ENCODE data around the gene SEC22B.
"Not testable (repeated sequence)": the region's sequence is repeated elsewhere in the genome, so short reads cannot be mapped to it uniquely, and the experiment has no call there.

SEC22B gene

GRCh38 chr1:120176092-120176855 is at the start of gene SEC22B:
Gene SEC22B (minus strand): TSS chr1:120176520. CDS start chr1:120176381, 139 bp downstream.
- peak; percentile 82 for DNase-seq (ENCODE audit: low spot score)
- CTCF ChIA-PET = no interaction called here
- POLR2A ChIA-PET (ENCODE audit: low non-redundant PET) = no interaction called here
- H3K27ac ChIP-seq = peak within 1 kb of the TSS; percentile 92
- TF ChIP-seq CTCF (conservative IDR thresholded peaks at IDR 0.05; ENCODE audit: low read depth) = no peak

GRCh38 chr1:120217933-120218332 is 41.6 kb upstream of the SEC22B start:
- CTCF ChIA-PET; DNase-seq (ENCODE audit: low spot score); POLR2A ChIA-PET (ENCODE audit: low non-redundant PET); H3K27ac ChIP-seq: not testable (repeated sequence)

DNA sequence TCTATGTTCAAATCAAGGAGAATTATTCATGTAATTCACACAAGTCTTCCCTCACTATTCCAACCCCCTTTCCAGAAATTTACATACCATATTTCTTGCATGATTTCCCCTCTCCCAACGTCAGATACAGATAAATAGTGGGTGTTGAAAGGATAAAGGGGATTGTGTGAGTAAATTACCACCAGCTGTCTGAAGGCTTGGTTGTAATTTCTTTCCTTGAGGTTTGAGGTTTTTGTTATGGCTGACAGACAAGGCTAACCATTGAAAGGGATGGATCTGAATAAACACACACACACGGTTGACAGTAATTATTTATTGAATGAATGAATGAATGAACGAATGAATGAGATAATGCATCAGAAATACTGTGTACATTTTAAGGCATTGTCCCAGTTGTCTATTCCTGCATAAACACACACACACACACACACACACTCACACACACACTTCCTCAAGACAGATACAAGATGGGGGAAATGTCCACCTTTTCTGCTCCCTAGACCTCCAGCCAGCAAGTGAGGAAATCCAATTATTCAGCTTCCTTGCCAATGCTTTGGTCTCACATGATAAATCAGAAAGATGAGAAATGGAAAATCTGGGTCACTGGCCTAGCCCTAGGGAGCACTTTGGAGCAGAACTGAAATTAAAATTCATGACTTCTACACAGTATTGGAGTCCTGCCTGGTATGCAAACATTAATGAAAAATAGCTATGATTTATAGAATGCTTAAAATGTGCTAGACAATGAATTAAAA is 41.0 kb upstream of the SEC22B start:
- H3K27ac ChIP-seq; DNase-seq (ENCODE audit: low spot score): not testable (repeated sequence)

DNA sequence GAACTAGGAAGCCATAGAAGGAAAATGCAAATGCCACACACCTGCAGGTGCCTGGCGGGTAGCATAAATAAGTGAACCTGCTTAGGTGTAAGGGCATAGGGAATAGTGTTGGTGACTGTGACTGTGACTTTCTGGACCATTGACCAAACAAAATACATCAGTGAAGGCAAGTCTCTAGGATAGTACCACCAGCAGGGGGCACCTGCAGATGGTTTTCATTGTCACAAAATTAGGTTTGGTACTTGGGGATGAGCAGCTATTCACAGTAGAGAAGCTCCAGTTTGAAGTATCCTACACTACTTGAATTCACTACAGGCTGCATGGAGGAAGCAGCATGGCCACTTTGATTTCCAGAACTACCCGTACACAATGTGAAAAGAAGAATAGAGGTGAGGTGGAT is 37.3 kb upstream of the SEC22B start:
- H3K27ac ChIP-seq; DNase-seq (ENCODE audit: low spot score); POLR2A ChIA-PET (ENCODE audit: low non-redundant PET); CTCF ChIA-PET: not testable (repeated sequence)

More for the DNA sequence above, 41.0 kb upstream of the SEC22B start:
- POLR2A ChIA-PET (ENCODE audit: low non-redundant PET); CTCF ChIA-PET: not testable (repeated sequence)

DNA sequence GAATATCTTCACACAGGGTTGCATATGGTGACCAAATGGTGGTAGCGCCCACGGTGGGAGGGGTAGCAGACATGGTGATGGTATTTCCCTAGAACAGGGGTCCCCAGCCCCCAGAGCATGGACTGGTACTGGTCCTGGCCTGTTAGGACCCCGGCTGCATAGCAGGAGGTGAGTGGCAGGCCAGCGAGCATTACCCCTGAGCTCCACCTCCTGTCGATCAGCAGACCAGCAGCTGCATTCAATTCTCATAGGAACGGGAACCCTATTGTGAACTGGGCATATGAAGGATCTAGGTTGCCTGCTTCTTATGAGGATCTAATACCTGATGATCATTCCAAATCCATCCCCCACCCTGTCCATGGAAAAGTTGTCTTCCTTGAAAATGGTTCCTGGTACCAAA is 34.4 kb upstream of the SEC22B start:
- H3K27ac ChIP-seq; DNase-seq (ENCODE audit: low spot score); CTCF ChIA-PET; POLR2A ChIA-PET (ENCODE audit: low non-redundant PET): not testable (repeated sequence)

DNA sequence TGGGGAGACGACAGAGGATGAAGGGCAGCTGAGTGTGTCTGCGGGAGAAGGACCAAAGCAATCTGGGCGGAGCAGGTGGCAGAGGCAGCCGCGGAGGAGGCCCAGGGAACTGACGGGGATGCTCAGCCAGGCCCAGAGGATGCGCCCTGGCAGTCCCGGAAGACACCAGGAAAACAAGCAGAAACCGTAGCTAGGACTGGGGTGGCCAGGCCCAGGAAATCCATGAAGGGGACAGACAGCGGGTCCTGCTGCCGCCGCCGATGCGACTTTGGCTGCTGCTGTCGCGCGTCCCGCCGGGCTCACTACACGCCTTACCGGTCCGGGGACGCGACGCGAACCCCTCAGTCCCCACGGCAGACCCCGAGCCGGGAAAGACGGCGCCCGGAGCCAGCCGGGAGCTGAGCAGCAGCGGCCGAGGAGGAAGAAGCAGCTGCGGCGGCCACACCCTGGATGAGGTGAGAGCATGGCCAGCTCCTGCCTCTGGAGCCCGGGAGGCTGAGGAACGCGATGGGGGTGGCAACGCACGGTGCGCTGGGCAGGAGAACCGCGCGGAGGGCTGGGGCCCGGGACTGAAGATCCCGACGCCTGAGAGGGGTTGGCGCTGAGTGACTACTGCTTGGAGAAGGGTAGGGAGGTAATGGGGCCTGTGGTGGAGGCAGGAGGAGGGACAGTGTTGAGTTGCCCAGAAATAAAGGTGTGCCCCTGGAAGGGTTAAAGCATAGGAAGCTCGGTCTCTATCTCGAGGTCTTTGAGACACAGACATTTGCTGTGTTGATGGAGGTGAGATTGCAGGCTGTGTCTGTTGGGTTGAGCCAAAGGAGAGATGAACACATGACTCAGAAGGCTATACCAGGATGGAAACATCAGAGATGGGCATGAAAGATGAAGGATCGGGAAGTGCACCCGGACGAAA is 20.8 kb upstream of the SEC22B start:
- CTCF ChIA-PET; H3K27ac ChIP-seq; POLR2A ChIA-PET (ENCODE audit: low non-redundant PET); DNase-seq (ENCODE audit: low spot score): not testable (repeated sequence)

DNA sequence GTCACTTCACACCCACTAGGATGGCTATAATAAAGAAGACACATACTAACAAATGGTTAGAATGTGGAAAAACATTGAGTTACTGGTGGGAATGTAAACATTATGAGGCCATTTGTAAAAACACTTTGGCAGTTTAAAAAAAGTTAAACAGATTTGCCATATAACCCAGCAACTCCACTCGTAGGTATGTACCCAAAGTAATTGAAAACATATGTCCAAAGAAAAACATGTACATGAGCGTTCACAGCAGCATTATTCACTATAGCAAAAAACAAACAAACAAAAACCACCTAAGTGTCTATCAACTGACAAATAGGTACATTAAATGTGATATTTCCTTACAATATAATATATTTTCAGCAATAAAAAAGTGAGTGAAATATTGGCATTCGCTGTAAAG is 12.3 kb upstream of the SEC22B start:
- DNase-seq (ENCODE audit: low spot score); POLR2A ChIA-PET (ENCODE audit: low non-redundant PET); H3K27ac ChIP-seq; CTCF ChIA-PET: not testable (repeated sequence)

DNA sequence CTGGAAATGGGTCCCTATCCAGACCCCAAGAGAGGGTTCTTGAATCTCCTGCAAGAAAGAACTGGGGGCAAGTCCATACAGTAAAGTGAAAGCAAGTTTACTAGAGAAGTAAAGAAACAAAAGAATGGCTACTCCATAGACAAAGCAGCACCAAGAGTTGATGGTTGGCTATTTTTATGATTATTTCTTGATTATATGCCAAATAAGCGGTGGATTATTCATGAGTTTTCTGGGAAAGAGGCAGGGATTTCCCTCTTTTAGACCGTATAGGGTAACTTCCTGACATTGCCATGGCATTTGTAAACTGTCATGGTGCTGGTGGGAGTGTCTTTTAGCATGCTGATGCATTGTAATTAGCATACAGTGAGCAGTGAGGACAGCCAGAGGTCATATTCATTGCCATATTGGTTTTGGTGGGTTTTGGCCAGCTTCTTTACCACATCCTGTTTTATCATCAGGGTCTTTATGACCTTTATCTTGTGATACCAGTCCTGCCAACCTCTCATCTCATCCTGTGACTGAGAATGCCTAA is 5.9 kb upstream of the SEC22B start:
- POLR2A ChIA-PET (ENCODE audit: low non-redundant PET); H3K27ac ChIP-seq; CTCF ChIA-PET; DNase-seq (ENCODE audit: low spot score): not testable (repeated sequence)

DNA sequence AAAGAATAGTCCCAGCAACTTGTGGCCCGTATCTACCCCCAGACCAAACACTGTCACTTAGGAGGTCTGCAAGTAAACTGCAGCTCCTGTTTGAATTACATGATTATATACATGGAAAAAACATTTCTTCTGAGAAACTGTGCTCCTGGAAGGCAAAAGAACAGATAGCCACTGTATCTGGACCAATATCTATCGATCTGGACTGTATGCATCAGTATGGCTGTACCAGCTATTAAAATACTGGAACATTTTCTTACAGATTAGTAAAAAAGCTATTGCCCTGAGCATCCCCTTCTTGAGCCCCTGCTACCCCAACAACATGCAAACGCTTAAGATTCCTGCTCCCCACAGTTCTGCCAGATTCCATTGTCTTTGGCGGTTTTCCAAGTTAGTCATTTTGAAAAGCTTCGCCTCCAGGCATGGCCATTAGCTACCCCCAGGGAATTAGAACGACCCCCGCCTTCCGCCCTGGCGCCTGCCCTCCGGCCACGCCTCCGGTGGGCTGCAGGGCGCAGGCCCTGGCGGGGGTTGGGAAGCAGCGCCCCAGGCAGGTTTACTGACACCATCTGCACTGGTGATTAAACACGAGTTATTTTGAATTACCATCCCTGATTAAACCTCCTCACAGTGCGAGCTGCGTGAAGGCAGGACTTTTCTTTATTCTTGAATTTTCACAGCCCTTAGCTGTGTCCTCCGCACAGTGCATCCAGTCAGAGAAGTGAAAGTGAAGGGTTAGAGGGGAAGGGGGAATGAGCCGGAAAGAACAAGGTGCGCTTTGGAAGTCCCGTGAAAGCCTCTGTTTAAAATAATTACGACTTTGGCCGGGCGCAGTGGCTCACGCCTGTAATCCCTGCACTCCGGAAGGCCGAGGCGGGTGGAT is 3.7 kb upstream of the SEC22B start:
- DNase-seq (ENCODE audit: low spot score); CTCF ChIA-PET; POLR2A ChIA-PET (ENCODE audit: low non-redundant PET): not testable (repeated sequence)
- H3K27ac ChIP-seq = peak overlapping the region; percentile 68
